Suppressor macrophage treated with lipopolysaccharide for 1 hour (primary cell): ENCODE measurements around the gene SORCS3.

Experiments
- DNase-seq, 3 donors: peaks; one replicate each; pipeline ENCODE4 v3.0.0-alpha.2; 2020 to 2022

The SORCS3 gene

DNA sequence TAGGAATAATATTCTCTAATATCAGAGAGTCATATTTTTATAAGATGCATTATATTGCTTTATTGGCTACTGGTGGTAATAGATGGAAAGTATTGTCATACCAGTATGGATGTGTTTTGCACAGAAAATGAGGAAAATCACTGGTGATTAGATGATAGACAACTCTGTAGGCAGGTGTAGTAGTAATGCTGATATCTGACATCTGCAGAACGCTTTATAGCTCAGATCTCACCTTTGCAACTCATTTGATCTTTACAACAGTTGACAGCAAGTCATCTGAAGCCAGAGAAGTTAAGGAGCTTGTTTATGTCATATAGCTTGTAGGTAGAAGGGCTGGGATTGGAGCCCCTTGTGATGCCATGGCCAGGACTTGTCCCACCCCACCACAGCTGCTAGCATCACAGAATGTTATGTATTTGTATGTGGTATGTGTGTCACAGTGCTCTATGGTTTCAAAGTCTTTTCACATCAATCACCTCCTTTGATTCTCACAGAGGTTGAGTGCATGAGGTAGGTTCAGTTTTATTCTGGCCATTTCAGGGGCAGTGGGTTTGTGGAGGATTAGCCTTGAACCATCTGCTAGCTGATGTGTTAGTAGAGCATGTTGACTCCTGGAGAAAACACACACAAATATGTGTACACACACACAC lies 140.0 kb downstream of the SORCS3 start:
- DNase-seq = no peak

GRCh38 chr10:104784452-104784851 lies 143.4 kb downstream of the SORCS3 start:
- DNase-seq = no peak

GRCh38 chr10:104791471-104791870 lies 150.4 kb downstream of the SORCS3 start:
- no peak for DNase-seq

GRCh38 chr10:104795411-104795810 lies 154.3 kb downstream of the SORCS3 start:
- DNase-seq = no peak

DNA sequence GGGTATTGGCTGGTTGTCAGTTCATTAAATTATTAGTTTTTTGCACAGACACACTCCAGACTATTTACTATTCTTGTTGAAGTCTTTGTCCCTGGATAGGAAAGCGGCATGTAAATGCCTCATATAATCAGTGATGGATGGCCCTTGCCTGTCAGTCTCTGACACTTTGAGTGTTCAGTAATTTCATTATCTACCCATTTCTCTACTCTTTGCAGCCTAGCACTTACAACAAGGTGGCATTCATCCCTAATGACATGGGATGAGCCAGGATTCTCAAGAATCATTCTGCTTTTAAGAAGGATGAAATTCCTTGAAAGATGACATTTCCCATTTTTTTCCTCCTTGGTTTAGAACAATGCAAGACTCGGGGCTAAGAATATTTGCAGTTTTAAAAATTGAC lies 155.7 kb downstream of the SORCS3 start:
- no peak for DNase-seq

GRCh38 chr10:104802941-104803340 lies 161.9 kb downstream of the SORCS3 start:
- no peak for DNase-seq

GRCh38 chr10:104804880-104805279 lies 163.8 kb downstream of the SORCS3 start:
- DNase-seq = no peak

DNA sequence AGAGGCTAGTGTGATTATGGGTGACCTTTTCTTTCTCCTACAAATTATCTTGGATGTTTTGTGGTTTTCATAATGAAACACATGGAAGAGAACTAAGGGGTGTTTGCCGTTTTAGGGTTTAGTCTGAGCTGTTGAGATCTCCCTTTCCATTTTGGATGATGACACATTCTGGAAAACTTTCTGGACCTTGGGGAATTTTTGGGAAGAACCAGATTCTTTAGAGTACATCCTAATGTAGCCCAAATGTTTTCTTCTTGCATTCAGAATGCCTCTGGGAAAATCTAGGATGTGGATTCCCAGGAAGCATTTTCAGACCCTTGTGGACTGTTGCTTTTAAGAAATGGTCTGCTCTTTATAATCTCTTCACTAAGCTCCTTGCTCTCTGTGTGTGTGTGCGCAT lies 165.7 kb downstream of the SORCS3 start:
- DNase-seq = no peak

- no peak for DNase-seq
Measured at GRCh38 chr10:104807581-104808310, 166.7 kb downstream of the SORCS3 start.

GRCh38 chr10:104809288-104810090 lies 168.4 kb downstream of the SORCS3 start:
- no peak for DNase-seq

DNA sequence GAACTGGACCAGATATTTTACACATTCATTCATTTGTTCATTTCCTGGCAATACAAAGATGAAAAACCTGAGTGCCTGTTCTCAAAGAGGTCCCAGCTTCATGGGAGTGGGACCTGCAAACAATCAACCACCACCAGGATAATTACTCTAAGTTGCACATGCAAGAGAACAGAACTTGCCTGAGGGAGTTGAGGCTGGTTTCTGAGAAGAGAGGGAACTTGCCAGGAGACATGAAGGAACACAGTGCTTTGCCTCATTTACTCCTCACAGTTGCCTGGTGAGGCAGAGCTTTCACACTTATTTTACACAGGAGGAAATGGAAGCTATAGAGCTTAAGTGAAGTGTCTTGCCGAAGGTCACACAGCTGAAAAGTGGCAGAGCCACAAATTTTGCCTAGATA lies 170.1 kb downstream of the SORCS3 start:
- no peak for DNase-seq

DNA sequence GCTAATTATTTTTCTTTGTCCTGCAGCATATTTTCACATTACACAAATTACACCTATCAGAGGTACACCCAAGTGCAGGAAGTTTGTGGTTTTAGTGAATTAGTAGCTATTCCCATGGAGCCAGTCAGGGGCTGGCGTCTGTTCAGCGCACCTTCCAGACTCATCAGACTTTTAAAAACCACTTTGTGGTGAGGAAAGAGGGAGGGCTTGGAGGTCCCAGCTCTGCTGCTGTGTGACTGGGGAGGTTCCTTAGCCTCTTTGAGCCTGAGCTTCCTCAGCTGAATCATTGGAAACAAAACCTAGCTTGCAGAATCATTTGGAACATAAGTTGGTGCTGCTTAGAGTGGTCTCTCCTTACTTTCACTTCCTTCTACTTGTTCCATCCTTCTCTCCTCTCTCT lies 175.4 kb downstream of the SORCS3 start:
- DNase-seq = no peak

- no peak for DNase-seq
Measured at GRCh38 chr10:104819731-104820130, 178.6 kb downstream of the SORCS3 start.

- DNase-seq = no peak
Measured at GRCh38 chr10:104822088-104822487, 181.0 kb downstream of the SORCS3 start.

GRCh38 chr10:104824380-104825006 lies 183.4 kb downstream of the SORCS3 start:
- peak in 2 of 3 donors; percentile 11 to 12 for DNase-seq

GRCh38 chr10:104831272-104831671 lies 190.2 kb downstream of the SORCS3 start:
- no peak for DNase-seq

GRCh38 chr10:104834580-104834979 lies 193.5 kb downstream of the SORCS3 start:
- DNase-seq = no peak

DNA sequence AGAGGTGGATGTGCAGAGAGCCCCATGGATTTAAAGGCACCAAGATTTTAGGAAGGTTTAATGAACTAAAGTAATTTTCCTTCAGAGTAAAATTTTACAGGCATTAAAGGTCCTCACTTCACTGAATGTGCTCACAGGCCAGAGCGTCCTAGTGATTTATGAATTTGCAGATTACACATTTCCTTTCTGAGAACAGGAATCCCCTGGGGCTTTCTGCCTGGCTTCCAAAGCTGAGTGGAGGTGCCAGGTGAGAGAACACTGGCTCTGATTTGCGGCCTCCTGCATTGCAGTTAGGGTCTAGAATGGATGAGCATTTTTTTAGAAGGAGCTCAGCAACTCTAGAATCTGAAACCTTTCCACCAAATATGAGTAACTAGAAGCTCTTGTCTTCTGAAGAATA lies 194.3 kb downstream of the SORCS3 start:
- DNase-seq = no peak

GRCh38 chr10:104842704-104843103 lies 201.6 kb downstream of the SORCS3 start:
- DNase-seq = no peak

GRCh38 chr10:104844073-104844472 lies 203.0 kb downstream of the SORCS3 start:
- no peak for DNase-seq

GRCh38 chr10:104850023-104850422 lies 208.9 kb downstream of the SORCS3 start:
- no peak for DNase-seq

DNA sequence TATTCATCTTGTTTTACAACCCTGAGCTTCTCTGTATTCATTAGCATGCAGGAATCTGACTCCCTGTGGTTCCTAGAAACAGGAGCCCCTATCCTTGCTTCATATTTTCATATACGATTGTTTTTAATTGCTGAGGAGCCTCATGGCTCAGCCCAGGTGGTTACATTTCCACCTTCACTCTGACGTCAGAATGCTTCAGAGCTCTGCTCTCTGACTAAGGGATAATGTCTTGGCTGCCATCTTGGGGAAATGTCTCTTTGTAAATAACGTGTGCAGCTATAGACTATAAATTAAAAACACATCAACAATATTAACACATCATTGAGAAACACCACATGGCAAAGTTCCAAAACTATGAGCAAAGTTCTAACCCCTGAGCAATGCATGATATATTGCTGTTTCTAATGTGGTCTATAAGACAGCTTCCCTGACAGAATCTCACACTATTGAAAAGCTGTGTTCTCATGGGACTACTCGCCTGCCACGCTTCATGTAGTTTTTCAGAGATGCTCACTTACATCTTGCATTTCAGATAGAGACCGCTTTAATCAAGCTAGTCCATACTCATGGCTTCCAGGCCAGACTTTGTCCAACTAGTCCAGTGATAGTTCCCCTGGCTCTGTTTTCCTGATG lies 227.0 kb downstream of the SORCS3 start:
- DNase-seq = no peak

DNA sequence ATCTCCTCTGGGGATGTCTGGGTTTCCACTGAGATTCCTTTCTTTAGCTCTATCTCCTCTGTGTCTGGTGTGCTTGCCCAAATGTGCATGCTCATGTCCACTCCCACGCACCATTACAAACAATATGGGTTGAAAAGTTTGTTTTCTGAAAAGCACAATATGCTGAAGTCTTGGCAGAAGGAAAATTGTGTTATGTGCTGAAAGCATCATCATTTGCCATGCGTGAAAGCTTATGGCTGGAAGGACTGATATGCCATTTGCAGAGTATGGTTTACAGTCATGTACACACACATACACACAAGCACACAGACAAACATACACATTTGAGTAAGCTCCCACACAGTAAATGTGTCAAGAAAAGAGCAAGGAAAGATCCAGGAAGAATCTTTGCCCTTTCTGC lies 231.6 kb downstream of the SORCS3 start:
- no peak for DNase-seq
